Osteoblast (primary cell): ENCODE results near the gene L3MBTL1. TPM values are rescaled to one million over a fixed set of nuclear protein-coding genes. Genes with fewer than 3 reads are reported as not detected.

Experiments used
- DNase-seq: peaks from one replicate; pipeline ENCODE4 v3.0.0; 2011; ENCODE audit warnings: low spot score, mixed read lengths; ENCODE audit not compliant: insufficient read length; ENCODE audit errors: missing footprints
- H2AFZ ChIP-seq: 2 replicates; pipeline ENCODE4 v1.6.0; 2011; ENCODE audit warnings: mild to moderate bottlenecking, low read length
- H3K27ac ChIP-seq: 2 replicates; pipeline ENCODE4 v1.5.1; 2011; ENCODE audit warnings: mild to moderate bottlenecking, low read depth, low read length, moderate library complexity
- H3K27me3 ChIP-seq: 2 replicates; pipeline ENCODE4 v1.6.0; 2012; ENCODE audit warnings: mild to moderate bottlenecking, control low read depth, inconsistent platforms, low read length, moderate library complexity; ENCODE audit not compliant: insufficient read depth
- H3K36me3 ChIP-seq: 2 replicates; pipeline ENCODE4 v1.5.1; 2011; ENCODE audit warnings: mild to moderate bottlenecking, low read length, control low read depth, moderate library complexity; ENCODE audit not compliant: insufficient read depth
- H3K4me1 ChIP-seq: 2 replicates; pipeline ENCODE4 v1.5.1; 2011; ENCODE audit warnings: mild to moderate bottlenecking, low read length, control low read depth, moderate library complexity; ENCODE audit not compliant: insufficient read depth
- H3K4me2 ChIP-seq: 2 replicates; pipeline ENCODE4 v1.6.0; 2011; ENCODE audit warnings: mild to moderate bottlenecking, low read length; ENCODE audit not compliant: insufficient read depth
- H3K4me3 ChIP-seq: fragments of 200-600 bp; sonication (generic); 3 replicates; pipeline ENCODE4 v1.5.1; 2012; ENCODE audit warnings: mild to moderate bottlenecking, low read length, inconsistent platforms; ENCODE audit not compliant: insufficient read depth
- H3K79me2 ChIP-seq: 2 replicates; pipeline ENCODE4 v1.6.0; 2012; ENCODE audit warnings: mild to moderate bottlenecking, low read length, control low read depth, inconsistent platforms; ENCODE audit not compliant: insufficient read depth
- H3K9me3 ChIP-seq: 2 replicates; pipeline ENCODE4 v1.5.1; 2011; ENCODE audit warnings: low read depth, low read length, control low read depth
- H4K20me1 ChIP-seq: 2 replicates; pipeline ENCODE4 v1.6.0; 2012; ENCODE audit warnings: mild to moderate bottlenecking, low read length, control low read depth; ENCODE audit not compliant: insufficient read depth
- total RNA-seq: library from RNA; depleted of rRNA; stranded (reverse); fragments of >200 nt; gene quantifications from 2 replicates; pipeline ENCODE4 v1.2.3, GENCODE V29; 2012
- TF ChIP-seq, protein P1 (sequence below): IDR thresholded peaks from 2 replicates; pipeline ENCODE4 v1.5.1; 2011; ENCODE audit warnings: mild to moderate bottlenecking, low read depth, low read length, moderate library complexity; ENCODE audit errors: extremely low read depth

The L3MBTL1 gene
- total RNA-seq, 1 donor: 9.8 TPM

DNA sequence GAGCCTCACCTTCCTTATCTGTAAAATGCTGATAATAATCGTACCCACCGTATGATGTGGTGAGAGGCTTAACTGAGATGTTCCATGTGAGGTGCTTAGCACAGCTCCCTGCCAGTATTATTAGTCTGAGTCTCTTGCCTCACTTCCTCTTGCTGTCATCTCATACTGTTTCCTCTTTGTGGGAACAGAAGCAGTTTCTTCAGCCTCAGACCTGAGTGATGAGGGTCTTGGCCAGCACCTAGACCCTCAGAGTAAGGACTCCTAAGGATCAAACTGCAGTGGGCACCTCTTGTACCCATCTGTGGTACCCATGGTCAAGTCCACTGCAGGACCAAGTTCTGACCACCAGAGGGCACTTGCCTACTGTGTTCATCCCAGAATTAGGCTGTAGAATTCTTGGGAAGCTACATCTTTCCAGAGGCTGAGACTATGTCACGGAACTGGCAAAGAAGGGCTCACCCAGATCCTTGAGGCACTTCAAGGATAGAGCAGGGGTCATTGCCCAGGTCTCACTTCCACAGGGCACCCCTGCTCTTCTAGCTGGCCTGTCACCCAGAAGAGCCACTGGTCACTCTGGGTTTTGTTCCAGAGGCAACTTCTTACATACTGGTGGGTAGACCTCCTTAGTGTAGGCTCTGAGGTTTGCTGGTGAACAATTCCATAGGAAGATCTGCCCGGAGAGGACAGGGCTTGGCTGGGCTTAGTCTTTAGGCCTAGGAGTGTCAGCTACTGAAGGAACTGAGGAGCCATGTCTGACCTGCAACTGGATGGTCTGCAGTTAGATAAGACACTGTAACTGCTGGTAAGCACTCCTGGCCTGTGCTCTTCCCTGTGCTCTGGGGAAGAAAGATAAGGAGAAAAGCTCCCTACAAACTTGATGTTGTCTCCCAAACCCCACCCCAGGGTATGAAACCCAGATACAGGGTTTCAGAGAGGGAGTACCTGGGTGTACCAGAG is 30.7 kb downstream of the L3MBTL1 start:
- no peaks in the 10 kb centered on the region for H3K79me2 ChIP-seq
- no peaks in the 10 kb centered on the region for H3K27me3 ChIP-seq
- TF ChIP-seq, protein P1, sequence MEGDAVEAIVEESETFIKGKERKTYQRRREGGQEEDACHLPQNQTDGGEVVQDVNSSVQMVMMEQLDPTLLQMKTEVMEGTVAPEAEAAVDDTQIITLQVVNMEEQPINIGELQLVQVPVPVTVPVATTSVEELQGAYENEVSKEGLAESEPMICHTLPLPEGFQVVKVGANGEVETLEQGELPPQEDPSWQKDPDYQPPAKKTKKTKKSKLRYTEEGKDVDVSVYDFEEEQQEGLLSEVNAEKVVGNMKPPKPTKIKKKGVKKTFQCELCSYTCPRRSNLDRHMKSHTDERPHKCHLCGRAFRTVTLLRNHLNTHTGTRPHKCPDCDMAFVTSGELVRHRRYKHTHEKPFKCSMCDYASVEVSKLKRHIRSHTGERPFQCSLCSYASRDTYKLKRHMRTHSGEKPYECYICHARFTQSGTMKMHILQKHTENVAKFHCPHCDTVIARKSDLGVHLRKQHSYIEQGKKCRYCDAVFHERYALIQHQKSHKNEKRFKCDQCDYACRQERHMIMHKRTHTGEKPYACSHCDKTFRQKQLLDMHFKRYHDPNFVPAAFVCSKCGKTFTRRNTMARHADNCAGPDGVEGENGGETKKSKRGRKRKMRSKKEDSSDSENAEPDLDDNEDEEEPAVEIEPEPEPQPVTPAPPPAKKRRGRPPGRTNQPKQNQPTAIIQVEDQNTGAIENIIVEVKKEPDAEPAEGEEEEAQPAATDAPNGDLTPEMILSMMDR: peak; percentile 94
- no peak overlapping the region for H3K27ac ChIP-seq
- no peaks in the 10 kb centered on the region for H3K9me3 ChIP-seq
- no peaks in the 10 kb centered on the region for H3K36me3 ChIP-seq
- H3K4me1 ChIP-seq: peaks cover 14% of the 10 kb centered on the region
- H4K20me1 ChIP-seq: peaks cover 7% of the 10 kb centered on the region
- H3K4me3 ChIP-seq: no peak overlapping the region
- H3K4me2 ChIP-seq: no peak overlapping the region
- peak; percentile 93 for DNase-seq
- H2AFZ ChIP-seq: no peak overlapping the region

DNA sequence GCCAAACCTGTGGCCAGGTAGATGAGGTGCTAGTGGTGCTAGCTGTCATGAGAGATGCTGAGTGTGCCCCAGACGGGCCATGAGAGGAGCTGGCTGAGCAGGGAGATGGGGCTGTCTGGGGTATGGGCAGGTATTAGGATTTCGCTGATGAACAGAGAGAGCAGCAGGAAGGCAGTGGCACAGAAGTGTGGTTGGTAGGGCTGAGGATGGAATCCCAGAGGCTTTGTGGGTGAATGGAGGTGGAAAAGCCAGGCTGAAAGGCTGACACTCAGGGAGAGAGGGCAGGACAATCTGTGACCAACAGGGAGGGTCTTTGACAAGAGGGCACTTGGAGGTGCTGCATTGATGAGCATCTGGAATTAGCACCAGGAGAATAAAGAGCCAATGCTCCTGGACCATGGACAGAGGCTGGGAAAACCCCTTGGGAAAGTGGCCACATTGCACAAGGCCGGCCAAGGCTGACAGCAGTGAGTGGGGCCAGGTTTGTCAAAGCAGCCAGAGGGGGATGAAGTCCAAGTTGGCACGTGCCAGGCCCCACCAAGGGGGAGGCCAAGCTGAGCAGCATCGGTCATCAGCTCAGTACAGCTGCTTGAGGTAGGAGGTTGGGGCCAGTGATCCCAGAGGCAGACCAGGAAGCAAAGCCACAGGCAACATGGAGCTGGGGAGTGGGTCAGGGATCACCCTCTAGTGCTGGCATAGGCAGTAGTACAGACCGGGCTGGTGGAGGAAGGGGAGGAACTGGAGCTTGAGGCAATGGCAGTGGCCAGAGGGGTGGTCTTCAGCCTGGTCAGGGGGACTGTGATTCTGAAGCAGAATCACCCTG is 31.6 kb downstream of the L3MBTL1 start:
- TF ChIP-seq, protein P1: no peak
- Histone ChIP-seq H3K4me1 (peaks cover 10% of the 10 kb centered on the region), H3K27me3 (no peaks in the 10 kb centered on the region), H3K9me3 (no peaks in the 10 kb centered on the region), H3K4me3 (no peak overlapping the region), H4K20me1 (peaks cover 7% of the 10 kb centered on the region), H3K36me3 (no peaks in the 10 kb centered on the region), H3K4me2 (no peak overlapping the region), H3K79me2 (no peaks in the 10 kb centered on the region), H3K27ac (no peak overlapping the region), H2AFZ (no peak overlapping the region)
- DNase-seq: peak; percentile 54

GRCh38 chr20:43539975-43540672 is 32.6 kb downstream of the L3MBTL1 start:
- no peak overlapping the region for H3K4me2 ChIP-seq

More at GRCh38 chr20:43539975-43540672, 32.6 kb downstream of the L3MBTL1 start:
- TF ChIP-seq, protein P1: no peak
- Histone ChIP-seq H2AFZ (no peak overlapping the region), H3K4me1 (peaks cover 10% of the 10 kb centered on the region), H3K36me3 (no peaks in the 10 kb centered on the region), H3K9me3 (no peaks in the 10 kb centered on the region), H3K27me3 (no peaks in the 10 kb centered on the region), H4K20me1 (peaks cover 7% of the 10 kb centered on the region), H3K79me2 (no peaks in the 10 kb centered on the region), H3K4me3 (no peak overlapping the region), H3K27ac (no peak overlapping the region)
- DNase-seq: peak; percentile 54
